ENCODE data around the gene DEDD2.
"Not testable (repeated sequence)": the region's sequence is repeated elsewhere in the genome, so short reads cannot be mapped to it uniquely, and the experiment has no call there.

DNA sequence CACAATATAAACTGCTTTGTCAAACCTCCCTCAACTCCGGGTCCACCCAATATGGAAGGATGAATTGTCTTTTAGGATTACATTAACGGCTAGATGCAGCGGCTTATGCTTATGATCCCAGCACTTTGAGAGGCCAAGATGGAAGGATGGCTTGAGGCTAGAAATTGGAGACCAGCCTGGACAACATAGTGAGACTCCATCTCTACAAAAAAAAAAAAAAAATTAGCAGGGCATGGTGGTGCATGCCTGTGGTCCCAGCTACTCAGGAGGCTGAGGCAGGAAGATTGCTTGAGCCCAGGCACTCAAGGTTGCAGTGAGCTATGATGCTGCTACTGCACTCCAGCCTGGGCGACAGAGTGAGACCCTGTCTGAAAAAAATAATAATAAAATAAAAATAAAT is 48.6 kb upstream of the DEDD2 start:
- not testable (repeated sequence) for TF ChIP-seq EZH2 (IDR thresholded peaks at IDR 0.05; ENCODE audit: borderline replicate concordance, control insufficient read depth, low read depth, low read length); CTCF (IDR thresholded peaks at IDR 0.05 in 2 of 3, conservative IDR thresholded peaks at IDR 0.05 in 1 of 3; ENCODE audit: control insufficient read depth in 2 of 3, extremely low read depth in 1 of 3, insufficient read depth in 1 of 3, low read depth in 3 of 3, low read length in 3 of 3); CHD1 (IDR thresholded peaks at IDR 0.05; ENCODE audit: low read depth, low read length); MYC (IDR thresholded peaks at IDR 0.05; ENCODE audit: insufficient read depth, insufficient read length, insufficient replicate concordance, low read length, severe bottlenecking); IKZF2 (IDR thresholded peaks at IDR 0.05); LARP7 (IDR thresholded peaks at IDR 0.05); RCOR1 (conservative IDR thresholded peaks at IDR 0.05; ENCODE audit: low read depth, low read length); YY1 (IDR thresholded peaks at IDR 0.05; ENCODE audit: low read depth, low read length)
- TF ChIP-seq, protein P1, sequence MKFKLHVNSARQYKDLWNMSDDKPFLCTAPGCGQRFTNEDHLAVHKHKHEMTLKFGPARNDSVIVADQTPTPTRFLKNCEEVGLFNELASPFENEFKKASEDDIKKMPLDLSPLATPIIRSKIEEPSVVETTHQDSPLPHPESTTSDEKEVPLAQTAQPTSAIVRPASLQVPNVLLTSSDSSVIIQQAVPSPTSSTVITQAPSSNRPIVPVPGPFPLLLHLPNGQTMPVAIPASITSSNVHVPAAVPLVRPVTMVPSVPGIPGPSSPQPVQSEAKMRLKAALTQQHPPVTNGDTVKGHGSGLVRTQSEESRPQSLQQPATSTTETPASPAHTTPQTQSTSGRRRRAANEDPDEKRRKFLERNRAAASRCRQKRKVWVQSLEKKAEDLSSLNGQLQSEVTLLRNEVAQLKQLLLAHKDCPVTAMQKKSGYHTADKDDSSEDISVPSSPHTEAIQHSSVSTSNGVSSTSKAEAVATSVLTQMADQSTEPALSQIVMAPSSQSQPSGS (IDR thresholded peaks at IDR 0.05; ENCODE audit: low read length) = not testable (repeated sequence)

Data from GM12878 (cell line).